Midbrain (tissue), 1 donor: ENCODE results near the gene MAD1L1.
A peak's percentile ranks its signal among the peaks of the same experiment; 100 is the strongest.
"Not testable (repeated sequence)": the region's sequence is repeated elsewhere in the genome, so short reads cannot be mapped to it uniquely, and the experiment has no call there.

Experiments
- DNase-seq: peaks from one replicate; lab custom pipeline; 2025; lab: John Stamatoyannopoulos, UW

MAD1L1 gene

GRCh38 chr7:1883834-1884582 lies 348.7 kb downstream of the MAD1L1 start:
- peak; percentile 6 for DNase-seq

GRCh38 chr7:1883031-1883761 lies 349.5 kb downstream of the MAD1L1 start:
- DNase-seq: no peak

GRCh38 chr7:1882451-1882850 lies 350.3 kb downstream of the MAD1L1 start:
- no peak for DNase-seq

DNA sequence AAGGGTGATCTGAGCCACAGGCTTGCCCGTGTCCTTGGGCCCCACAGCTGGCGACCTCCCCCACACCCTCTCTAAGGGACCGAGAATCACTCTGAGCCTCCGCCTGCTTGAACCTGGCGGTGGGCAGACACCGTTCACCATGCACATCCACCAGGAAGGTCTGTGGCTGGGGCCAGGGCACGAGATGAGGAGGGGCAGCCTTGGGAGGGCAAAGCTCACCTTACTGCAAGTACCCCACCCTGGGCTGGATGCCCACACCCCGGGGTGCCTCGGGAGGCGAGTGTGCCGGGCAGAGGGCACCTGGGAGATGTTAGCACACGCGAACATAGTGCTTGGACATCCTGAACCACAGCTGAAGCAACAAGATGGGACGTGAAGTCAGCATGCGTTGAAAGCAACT lies 350.8 kb downstream of the MAD1L1 start:
- DNase-seq: no peak

GRCh38 chr7:1876641-1877040 lies 356.1 kb downstream of the MAD1L1 start:
- not testable (repeated sequence) for DNase-seq

- not testable (repeated sequence) for DNase-seq
Observed at GRCh38 chr7:1875392-1876199, 357.1 kb downstream of the MAD1L1 start.

GRCh38 chr7:1874590-1875391 lies 358.0 kb downstream of the MAD1L1 start:
- DNase-seq: not testable (repeated sequence)

DNA sequence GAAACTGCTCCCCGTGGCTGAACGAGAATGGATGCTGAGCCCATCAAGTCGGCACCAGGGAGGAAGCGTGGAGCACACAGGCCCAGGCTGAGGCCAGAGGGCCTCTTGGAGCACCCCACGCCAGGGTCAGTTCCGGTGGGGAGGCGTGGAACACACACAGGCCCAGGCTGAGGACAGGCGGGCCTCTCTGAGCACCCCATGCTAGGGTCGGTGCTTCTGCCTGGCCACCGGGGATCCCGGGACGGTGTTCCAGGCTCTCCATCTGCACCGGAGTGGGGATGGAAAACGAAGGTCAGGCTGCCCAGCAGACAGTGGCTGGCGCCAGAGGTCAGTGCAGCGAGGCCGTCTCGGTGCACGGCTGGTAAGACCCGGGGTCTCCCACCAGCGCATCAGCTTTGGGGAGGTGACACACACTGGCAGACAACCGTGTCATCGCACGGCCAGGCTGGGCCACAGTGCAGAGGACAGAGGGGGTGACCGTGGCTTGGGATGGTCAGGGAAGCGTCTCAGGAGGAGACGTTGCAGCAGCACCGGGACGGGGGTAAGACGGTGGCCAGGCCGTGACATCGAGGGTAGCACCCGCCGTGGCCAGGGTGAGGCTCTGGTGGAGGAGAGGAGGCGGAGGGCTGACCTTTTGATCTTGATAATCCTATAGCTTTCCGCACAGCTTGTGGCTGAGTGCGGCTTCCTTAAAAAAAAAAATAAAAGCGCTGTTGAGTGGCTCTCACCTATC lies 358.7 kb downstream of the MAD1L1 start:
- no peak for DNase-seq

DNA sequence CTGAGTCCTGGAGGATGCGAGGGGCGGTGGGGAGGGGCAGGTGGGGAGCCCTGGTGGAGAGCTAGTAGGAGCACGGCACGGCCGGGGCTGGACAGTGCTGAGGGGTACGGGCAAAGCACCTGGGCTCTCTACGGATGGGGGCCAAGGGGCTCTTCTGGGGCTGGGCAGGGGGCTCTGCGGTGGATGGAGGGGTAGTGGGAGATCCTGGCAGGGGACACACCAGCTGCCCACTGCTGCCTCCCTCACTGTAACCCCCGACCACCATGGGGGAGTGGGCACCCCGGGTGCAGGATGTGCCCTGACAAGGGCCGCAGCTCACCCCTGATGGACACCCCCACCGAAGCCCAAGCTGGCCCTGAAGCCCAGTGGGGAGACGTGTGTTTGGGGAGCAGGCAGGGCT lies 359.3 kb downstream of the MAD1L1 start:
- no peak for DNase-seq

- DNase-seq: no peak
Observed at GRCh38 chr7:1873070-1873405, 359.7 kb downstream of the MAD1L1 start.

GRCh38 chr7:1872191-1873069 lies 360.3 kb downstream of the MAD1L1 start:
- no peak for DNase-seq

GRCh38 chr7:1869452-1870130 lies 363.2 kb downstream of the MAD1L1 start:
- no peak for DNase-seq

DNA sequence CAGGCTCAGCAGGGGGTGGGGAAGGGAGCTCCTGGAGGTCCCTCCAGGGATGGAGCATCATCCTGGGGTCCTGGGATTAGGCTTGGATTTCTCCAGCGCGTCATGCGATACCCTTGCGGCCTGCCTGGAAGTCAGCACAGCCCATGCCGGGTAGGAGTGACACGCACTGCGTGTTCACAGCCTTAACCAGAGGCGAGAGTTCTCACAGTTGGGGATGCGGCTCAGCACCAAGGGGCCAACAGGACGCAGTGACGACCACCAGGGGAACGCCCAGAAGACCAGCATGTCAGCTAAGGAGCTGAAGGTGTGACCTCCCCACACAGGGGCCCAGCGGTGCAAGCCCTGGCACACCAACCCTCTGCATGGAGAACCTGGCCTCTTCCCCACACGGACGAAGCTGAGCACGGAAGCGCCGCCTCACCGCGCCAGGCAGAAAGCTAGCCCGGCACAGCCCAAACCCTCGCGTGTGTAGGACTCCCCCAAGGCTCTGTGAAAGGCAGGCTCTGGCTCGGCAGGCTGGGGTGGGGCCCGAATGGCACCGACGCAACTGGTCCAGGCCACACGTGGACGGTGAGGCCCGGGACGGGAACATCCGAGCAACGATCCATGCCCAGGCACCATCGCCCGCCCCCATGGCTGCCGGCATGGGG lies 364.1 kb downstream of the MAD1L1 start:
- DNase-seq: no peak

GRCh38 chr7:1867370-1868260 lies 365.1 kb downstream of the MAD1L1 start:
- DNase-seq: no peak

- DNase-seq: no peak
Observed at GRCh38 chr7:1866601-1867000, 366.1 kb downstream of the MAD1L1 start.

DNA sequence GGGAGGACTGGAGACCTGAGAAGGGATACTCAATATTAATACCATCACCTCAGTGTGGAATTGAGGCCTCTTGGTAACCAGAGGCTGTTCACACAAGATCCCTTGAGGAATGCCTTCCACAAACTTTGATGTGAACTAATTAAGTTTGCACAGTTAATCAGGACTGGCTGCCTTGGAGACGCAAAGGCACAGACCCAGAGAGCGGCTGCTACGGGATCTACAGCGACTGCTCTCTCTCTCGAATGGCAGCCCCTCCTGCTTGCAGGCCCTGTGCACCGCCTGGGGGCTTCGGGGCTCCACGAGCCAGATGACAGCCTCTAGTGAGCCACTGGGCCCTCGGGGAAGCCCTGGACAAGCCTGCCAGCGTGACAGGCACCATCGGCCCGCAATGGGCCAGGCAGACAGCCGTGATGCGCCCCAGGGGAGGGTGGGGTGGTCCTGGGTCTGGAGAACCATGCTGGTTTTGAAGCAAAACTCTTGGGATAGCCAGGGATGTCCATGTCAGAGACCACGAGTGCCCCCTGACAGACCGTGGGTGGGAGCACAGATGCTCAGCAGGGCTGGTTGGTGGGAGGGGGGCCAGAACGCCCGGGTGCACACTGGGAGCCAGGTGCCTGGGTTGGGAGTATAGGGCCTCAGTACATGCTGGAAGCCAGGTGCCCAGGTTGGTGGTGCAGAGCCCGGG lies 367.0 kb downstream of the MAD1L1 start:
- no peak for DNase-seq

DNA sequence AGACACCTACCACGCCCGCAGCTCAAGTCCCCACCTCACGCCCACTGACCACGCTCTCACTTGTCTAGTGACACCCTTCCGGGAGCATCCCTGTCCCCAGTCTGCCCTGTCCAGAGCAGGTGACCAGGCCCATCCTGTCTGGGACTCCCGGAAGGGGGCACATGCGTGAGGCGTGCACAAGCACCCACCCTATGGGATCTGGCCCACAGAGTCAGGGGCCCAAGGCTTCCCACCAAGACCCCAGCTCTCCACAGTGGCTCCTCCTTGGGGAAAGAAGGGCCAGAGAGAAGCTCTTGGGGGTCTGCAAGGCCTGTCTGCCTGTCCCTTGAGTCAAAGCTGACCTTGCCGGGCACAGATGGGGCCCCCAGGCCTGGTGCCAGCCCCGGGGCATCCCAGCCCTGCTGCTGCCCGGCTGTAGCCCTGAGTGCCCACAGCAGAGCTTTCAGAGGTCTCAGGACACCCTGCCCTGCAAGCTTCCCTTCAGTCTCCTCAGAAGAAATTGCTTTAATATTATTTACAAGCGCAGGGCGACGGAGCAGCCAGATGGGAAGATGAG lies 367.7 kb downstream of the MAD1L1 start:
- DNase-seq: no peak
